Endothelial cell of umbilical vein (primary cell): ENCODE data around the gene PBX3. TPM values are rescaled to one million over a fixed set of nuclear protein-coding genes. Genes with fewer than 3 reads are reported as not detected.

Experiments
- BruUV-seq: library from RNA; stranded (reverse); fragments of 400-500 nt; replicated peaks from 2 replicates; lab custom pipeline; 2021; lab: Mats Ljungman, UMichigan
- CTCF ChIA-PET: fragments of 300-600, 350-600 bp; sonication (Branson Sonifier 250); formaldehyde crosslinking; loops from one replicate; lab custom pipeline; 2021; ENCODE audit warnings: antibody characterized with exemption, inconsistent platforms; lab: Charles Lee
- POLR2A ChIA-PET: fragments of 300-600, 350-600 bp; sonication (Branson Sonifier 250); formaldehyde crosslinking; loops from one replicate; lab custom pipeline; 2021; ENCODE audit warnings: antibody characterized with exemption, inconsistent platforms; lab: Charles Lee
- DNase-seq: peaks from one replicate; pipeline ENCODE4 v3.0.0-alpha.2; 2011; ENCODE audit warnings: low read depth, low spot score
- FAIRE-seq: peaks from 2 replicates; lab custom pipeline; 2011; peaks lifted over from hg19 to GRCh38; lab: Jason Lieb, UNC
- H2AFZ ChIP-seq: 2 replicates; pipeline ENCODE4 v1.6.0; 2012; ENCODE audit warnings: low read depth, low read length, control low read depth, inconsistent platforms
- H3K27ac ChIP-seq: 2 replicates; pipeline ENCODE4 v1.5.1; 2011; ENCODE audit warnings: low read depth, mild to moderate bottlenecking, control low read depth, low read length, moderate library complexity; ENCODE audit not compliant: insufficient read depth
- H3K27me3 ChIP-seq, 2 experiments: 2 replicates each; pipeline versions ENCODE4 v1.6.0 to v1.6.1; 2011; ENCODE audit warnings: low read length in 2 of 2, mixed read lengths in 1 of 2; ENCODE audit not compliant: control insufficient read depth in 2 of 2, insufficient read depth in 2 of 2
- H3K36me3 ChIP-seq, 2 experiments: 2 replicates in 1 of 2; 3 replicates in 1 of 2; pipeline ENCODE4 v1.5.1; 2011; ENCODE audit warnings: low read length in 2 of 2, mild to moderate bottlenecking in 1 of 2, moderate library complexity in 1 of 2; ENCODE audit not compliant: control insufficient read depth in 2 of 2, insufficient read depth in 2 of 2; ENCODE audit errors: extremely low read depth in 1 of 2
- H3K4me1 ChIP-seq: 3 replicates; pipeline ENCODE4 v1.5.1; 2011; ENCODE audit warnings: mild to moderate bottlenecking, low read length; ENCODE audit not compliant: control insufficient read depth, insufficient read depth; ENCODE audit errors: extremely low read depth
- H3K4me2 ChIP-seq: 2 replicates; pipeline ENCODE4 v1.6.1; 2011; ENCODE audit warnings: low read length, control low read depth, mixed read lengths; ENCODE audit not compliant: insufficient read depth
- H3K4me3 ChIP-seq, 3 experiments: fragments of 200-600 bp in 1 of 3; sonication (generic), shearing (Covaris generic) in 1 of 3; replicated peaks in 1 of 3; 2 replicates each; pipeline ENCODE4 v1.5.1; 2011 to 2016; ENCODE audit warnings: control low read depth in 3 of 3, low read length in 3 of 3, mild to moderate bottlenecking in 2 of 3, inconsistent platforms in 1 of 3, low read depth in 1 of 3, moderate library complexity in 1 of 3; ENCODE audit not compliant: insufficient read depth in 1 of 3
- H3K79me2 ChIP-seq: 2 replicates; pipeline ENCODE4 v1.6.0; 2012; ENCODE audit warnings: low read length, inconsistent platforms; ENCODE audit not compliant: control insufficient read depth, insufficient read depth
- H3K9ac ChIP-seq: replicated peaks from 2 replicates; pipeline ENCODE3; 2011; ENCODE audit warnings: low read length, control low read depth; ENCODE audit not compliant: insufficient read depth; ENCODE audit errors: extremely low read depth
- H3K9me1 ChIP-seq: replicated peaks from 3 replicates; pipeline ENCODE4 v1.6.0; 2011; ENCODE audit warnings: mild to moderate bottlenecking, low read length; ENCODE audit not compliant: control insufficient read depth, insufficient read depth; ENCODE audit errors: extremely low read depth
- H3K9me3 ChIP-seq: replicated peaks from 2 replicates; pipeline ENCODE4 v1.5.1; 2012; ENCODE audit warnings: low read length, inconsistent platforms; ENCODE audit not compliant: control insufficient read depth, insufficient read depth
- H4K20me1 ChIP-seq: replicated peaks from 2 replicates; pipeline ENCODE3; 2011; ENCODE audit warnings: mild to moderate bottlenecking, low read length; ENCODE audit not compliant: control insufficient read depth, insufficient read depth; ENCODE audit errors: extremely low read depth
- EZH2 ChIP-seq: IDR thresholded peaks from 2 replicates; pipeline ENCODE4 v1.6.1; 2012; ENCODE audit warnings: borderline replicate concordance, low read depth, mild to moderate bottlenecking, moderate library complexity, low read length, inconsistent platforms; ENCODE audit not compliant: severe bottlenecking
- FOS ChIP-seq: IDR thresholded peaks from 2 replicates; pipeline ENCODE4 v1.6.1; 2011; ENCODE audit warnings: mild to moderate bottlenecking, low read length, moderate library complexity, borderline replicate concordance; ENCODE audit not compliant: insufficient read depth
- GATA2 ChIP-seq: IDR thresholded peaks from 2 replicates; pipeline ENCODE4 v1.7.0; 2011; ENCODE audit warnings: low read depth, mild to moderate bottlenecking, moderate library complexity, mixed read lengths, low read length; ENCODE audit not compliant: insufficient read length, insufficient read depth
- JUN ChIP-seq: IDR thresholded peaks from 2 replicates; pipeline ENCODE4 v1.6.1; 2011; ENCODE audit warnings: borderline replicate concordance, low read depth; ENCODE audit not compliant: insufficient read length, insufficient read depth
- POLR2A ChIP-seq: IDR thresholded peaks from 2 replicates; pipeline ENCODE4 v1.6.1; 2012; ENCODE audit warnings: low read depth, mild to moderate bottlenecking, control low read depth, low read length
- dilution Hi-C: fragments of 300-500 bp; cut with MboI; formaldehyde crosslinking; loops from one replicate; pipeline ENCODE4 v1.15.0; 2019; ENCODE audit warnings: low sequenced_read_pairs; ENCODE audit not compliant: extremely low pct_ligation_motif_present
- intact Hi-C: fragments of 100-400 bp; cut with micrococcal nuclease; formaldehyde crosslinking; loops from one replicate; pipeline ENCODE4 v1.10.0; 2022
- polyA plus RNA-seq, 4 experiments: library from polyadenylated mRNA; depleted of rRNA in 3 of 4; stranded (reverse) in 3 of 4; unstranded in 1 of 4; fragments of >200 nt; gene quantifications; 2 replicates each; pipeline versions ENCODE4 v1.2.1 to v1.2.3, GENCODE V29; 2011 to 2012; ENCODE audit warnings: missing spikeins in 1 of 4
- total RNA-seq: library from RNA; stranded (reverse); gene quantifications from 2 replicates; pipeline ENCODE4 v1.2.3, GENCODE V29; 2021
- TF ChIP-seq, protein P1 (sequence below): IDR thresholded peaks from 2 replicates; pipeline ENCODE4 v1.6.1; 2011; ENCODE audit not compliant: insufficient read depth, insufficient read length
- TF ChIP-seq, protein P2 (sequence below), 2 donors: IDR thresholded peaks; 1 replicate in 1 of 2; 2 replicates in 1 of 2; pipeline ENCODE4 v1.5.1; 2011; ENCODE audit warnings: low read length in 2 of 2, mild to moderate bottlenecking in 2 of 2, moderate library complexity in 2 of 2, control low read depth in 1 of 2, inconsistent platforms in 1 of 2, low read depth in 1 of 2; ENCODE audit not compliant: insufficient read depth in 1 of 2; ENCODE audit errors: extremely low read depth in 1 of 2

PBX3 gene
- total and polyA plus RNA-seq, 2 donors (not counting 3 experiments of a cell fraction or from before 2014, with no cell fraction given): 18.8 to 42.0 TPM

DNA sequence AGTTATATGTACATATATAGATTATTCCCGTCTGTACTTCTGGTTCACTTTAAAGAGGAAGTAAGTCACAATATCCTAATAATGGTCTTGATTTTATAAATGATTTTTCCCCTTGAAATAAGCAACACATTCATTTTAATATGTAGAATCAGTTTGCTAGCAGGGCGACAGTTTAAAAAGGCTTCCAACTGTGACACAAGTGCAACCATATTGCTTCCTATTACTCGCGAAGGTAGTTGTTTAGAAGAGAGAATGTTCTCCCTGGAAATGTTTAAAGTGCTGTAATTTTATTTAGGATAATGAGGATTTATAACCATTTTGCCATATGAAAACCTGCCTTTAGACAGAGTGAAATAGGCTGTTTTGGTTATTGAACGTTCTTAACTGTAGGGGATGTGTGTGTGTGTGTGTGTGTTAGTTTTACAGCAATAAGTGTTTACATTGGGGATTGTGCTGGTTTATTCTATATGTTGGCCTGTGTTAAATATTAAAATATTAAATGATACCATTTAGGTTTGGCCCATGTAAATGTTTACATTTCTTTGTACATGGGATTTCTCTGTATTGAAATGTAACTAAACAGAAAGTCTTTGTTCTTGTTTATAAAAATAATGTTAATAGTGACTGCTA lies 138.3 kb downstream of the PBX3 start:
- dilution Hi-C loops (no loop called here), intact Hi-C loops (loop anchor here (1.0 kb wide), 1 partner anchor 137 kb away; no protein-coding TSS in a partner anchor)
- H3K4me2 ChIP-seq: no peak overlapping the region
- H3K9me3 ChIP-seq: no peaks in the 10 kb centered on the region
- H3K9me1 ChIP-seq: peaks cover 3% of the 10 kb centered on the region
- no peaks in the 10 kb centered on the region for H3K36me3 ChIP-seq
- CTCF ChIA-PET: no interaction called here
- no peaks in the 10 kb centered on the region for H4K20me1 ChIP-seq
- POLR2A ChIA-PET: no interaction called here
- no peak for DNase-seq
- FAIRE-seq: no peak
- peaks cover 13% of the 10 kb centered on the region for H3K4me1 ChIP-seq
- peaks cover 9% of the 10 kb centered on the region for H3K79me2 ChIP-seq
- H3K27ac ChIP-seq: no peak overlapping the region
- H3K27me3 ChIP-seq: no peaks in the 10 kb centered on the region
- BruUV-seq: no TSS peak
- no peak overlapping the region for H3K4me3 ChIP-seq
- TF ChIP-seq, protein P1, sequence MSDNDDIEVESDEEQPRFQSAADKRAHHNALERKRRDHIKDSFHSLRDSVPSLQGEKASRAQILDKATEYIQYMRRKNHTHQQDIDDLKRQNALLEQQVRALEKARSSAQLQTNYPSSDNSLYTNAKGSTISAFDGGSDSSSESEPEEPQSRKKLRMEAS: no peak
- no peak for TF ChIP-seq JUN
- no peak for TF ChIP-seq POLR2A
- no peak for TF ChIP-seq FOS
- no peak for TF ChIP-seq GATA2
- TF ChIP-seq, protein P2, sequence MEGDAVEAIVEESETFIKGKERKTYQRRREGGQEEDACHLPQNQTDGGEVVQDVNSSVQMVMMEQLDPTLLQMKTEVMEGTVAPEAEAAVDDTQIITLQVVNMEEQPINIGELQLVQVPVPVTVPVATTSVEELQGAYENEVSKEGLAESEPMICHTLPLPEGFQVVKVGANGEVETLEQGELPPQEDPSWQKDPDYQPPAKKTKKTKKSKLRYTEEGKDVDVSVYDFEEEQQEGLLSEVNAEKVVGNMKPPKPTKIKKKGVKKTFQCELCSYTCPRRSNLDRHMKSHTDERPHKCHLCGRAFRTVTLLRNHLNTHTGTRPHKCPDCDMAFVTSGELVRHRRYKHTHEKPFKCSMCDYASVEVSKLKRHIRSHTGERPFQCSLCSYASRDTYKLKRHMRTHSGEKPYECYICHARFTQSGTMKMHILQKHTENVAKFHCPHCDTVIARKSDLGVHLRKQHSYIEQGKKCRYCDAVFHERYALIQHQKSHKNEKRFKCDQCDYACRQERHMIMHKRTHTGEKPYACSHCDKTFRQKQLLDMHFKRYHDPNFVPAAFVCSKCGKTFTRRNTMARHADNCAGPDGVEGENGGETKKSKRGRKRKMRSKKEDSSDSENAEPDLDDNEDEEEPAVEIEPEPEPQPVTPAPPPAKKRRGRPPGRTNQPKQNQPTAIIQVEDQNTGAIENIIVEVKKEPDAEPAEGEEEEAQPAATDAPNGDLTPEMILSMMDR (IDR thresholded peaks at IDR 0.05; ENCODE audit: extremely low read depth in 1 of 2, insufficient read depth in 1 of 2, low read depth in 1 of 2, low read length in 2 of 2): no peak
- TF ChIP-seq EZH2: no peak
- no peak overlapping the region for H3K9ac ChIP-seq
- no peak overlapping the region for H2AFZ ChIP-seq
